Measurements from ENCODE around the gene ZNF681.

DNA sequence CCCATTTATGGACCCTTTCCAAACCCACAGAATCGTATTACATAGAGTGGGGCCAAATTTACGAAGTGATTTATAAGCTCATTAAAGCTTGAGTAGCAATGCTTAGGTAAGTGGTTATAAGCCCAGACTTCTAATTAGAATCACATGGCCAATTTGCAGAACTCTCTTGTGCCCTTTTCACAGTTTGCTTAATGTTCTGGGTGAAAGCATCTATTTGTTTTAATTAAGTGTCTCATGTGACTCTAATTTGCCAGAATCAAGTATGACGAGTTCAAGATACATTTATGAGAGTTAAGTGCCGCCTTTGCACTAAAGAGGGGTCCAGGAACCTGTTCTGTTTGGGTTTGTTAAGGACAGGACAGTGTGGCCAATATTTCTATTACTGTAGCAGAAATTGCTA, 46.0 kb upstream of the ZNF681 start:
- TF ChIP-seq, protein P1, sequence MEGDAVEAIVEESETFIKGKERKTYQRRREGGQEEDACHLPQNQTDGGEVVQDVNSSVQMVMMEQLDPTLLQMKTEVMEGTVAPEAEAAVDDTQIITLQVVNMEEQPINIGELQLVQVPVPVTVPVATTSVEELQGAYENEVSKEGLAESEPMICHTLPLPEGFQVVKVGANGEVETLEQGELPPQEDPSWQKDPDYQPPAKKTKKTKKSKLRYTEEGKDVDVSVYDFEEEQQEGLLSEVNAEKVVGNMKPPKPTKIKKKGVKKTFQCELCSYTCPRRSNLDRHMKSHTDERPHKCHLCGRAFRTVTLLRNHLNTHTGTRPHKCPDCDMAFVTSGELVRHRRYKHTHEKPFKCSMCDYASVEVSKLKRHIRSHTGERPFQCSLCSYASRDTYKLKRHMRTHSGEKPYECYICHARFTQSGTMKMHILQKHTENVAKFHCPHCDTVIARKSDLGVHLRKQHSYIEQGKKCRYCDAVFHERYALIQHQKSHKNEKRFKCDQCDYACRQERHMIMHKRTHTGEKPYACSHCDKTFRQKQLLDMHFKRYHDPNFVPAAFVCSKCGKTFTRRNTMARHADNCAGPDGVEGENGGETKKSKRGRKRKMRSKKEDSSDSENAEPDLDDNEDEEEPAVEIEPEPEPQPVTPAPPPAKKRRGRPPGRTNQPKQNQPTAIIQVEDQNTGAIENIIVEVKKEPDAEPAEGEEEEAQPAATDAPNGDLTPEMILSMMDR (IDR thresholded peaks at IDR 0.05), result no peak
- TF ChIP-seq POLR2A (IDR thresholded peaks at IDR 0.05), result no peak

All from esophagus squamous epithelium (tissue), 4 donors.